ENCODE results near the gene IHH.

IHH gene

GRCh38 chr2:219041252-219041651, 19.5 kb downstream of the IHH start, which contains the start of gene CFAP65:
TSS of gene CFAP65 (minus strand) at chr2:219041516. CDS start at chr2:219039048, 2,468 bp downstream.
- DNase-seq (ENCODE audit: low spot score), result peak; percentile 71

DNA sequence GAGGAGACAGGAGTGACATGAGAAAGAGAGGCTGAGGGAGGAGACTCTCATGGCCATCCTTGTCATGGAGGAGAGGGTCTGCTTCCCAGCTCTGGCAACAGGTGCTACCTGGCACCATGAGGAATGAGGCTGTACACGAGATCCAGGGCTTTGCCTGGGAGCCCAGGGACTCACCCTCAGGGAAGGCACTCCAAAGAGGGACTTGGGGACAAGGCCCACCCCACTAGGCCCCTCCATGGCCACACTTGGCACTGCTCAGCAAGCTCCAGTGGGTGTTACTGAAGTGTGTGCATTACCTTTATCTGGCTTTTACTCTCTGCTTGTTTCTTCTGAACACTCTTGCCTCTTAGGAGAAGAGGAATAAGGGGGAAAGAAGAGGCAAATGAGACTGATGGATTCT, 22.1 kb downstream of the IHH start:
- DNase-seq (ENCODE audit: low spot score), result no peak

DNA sequence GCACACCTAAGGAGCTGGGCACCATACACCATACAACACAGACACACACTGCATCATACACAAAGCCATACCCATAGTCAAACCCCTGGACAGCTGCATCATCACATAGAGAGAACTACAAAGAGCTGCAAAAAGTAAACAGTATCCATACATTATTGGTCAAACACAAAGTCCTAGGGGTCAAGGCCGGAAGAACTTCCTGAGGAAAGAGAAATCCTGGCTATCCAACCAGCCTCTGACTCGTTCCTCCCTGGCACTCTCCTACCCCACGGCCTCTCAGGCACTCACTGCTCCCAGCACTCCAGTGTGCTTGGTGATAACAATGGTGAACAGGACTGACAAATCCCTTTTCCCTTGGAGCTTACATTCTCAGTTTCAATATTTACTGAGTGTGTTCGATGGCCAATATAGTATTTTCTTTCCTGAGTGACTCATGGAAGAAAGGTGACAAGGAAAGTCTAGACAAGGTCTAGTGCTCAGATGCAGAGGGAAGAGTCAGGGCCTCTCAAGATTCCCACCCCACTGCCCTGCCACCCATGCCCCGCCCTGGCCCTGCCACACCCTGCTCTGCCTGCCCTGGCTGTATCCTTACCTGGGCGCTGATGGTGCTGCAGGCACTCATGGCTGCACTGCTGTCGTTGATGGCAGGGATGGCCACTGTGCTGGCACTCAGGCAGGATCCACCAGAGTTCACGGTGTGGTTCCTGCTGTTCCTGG, 22.8 kb downstream of the IHH start:
- DNase-seq (ENCODE audit: low spot score), result no peak

DNA sequence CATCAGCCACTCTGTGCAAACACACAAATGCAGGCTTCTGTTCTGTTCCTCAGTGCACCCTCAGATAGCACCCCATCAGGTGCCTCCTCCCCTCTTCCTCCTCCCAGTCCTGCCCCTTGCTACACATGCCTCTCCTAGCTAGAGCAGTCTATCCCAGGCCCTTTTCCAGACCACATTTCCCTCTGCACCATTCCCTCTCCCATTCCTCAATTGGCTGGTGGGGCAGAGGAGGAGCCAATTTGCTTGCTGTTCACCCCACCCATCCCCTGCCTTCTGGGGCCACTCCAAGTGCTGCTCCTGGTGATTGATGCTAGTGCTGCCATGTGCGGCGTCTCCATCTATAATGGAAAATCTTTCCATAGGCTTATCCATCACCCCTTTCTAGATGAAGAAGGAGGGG, 24.8 kb downstream of the IHH start:
- no peak for DNase-seq (ENCODE audit: low spot score)

- DNase-seq (ENCODE audit: low spot score), result no peak
These were observed 25.9 kb downstream of the IHH start for GRCh38 chr2:219034823-219035222.

DNA sequence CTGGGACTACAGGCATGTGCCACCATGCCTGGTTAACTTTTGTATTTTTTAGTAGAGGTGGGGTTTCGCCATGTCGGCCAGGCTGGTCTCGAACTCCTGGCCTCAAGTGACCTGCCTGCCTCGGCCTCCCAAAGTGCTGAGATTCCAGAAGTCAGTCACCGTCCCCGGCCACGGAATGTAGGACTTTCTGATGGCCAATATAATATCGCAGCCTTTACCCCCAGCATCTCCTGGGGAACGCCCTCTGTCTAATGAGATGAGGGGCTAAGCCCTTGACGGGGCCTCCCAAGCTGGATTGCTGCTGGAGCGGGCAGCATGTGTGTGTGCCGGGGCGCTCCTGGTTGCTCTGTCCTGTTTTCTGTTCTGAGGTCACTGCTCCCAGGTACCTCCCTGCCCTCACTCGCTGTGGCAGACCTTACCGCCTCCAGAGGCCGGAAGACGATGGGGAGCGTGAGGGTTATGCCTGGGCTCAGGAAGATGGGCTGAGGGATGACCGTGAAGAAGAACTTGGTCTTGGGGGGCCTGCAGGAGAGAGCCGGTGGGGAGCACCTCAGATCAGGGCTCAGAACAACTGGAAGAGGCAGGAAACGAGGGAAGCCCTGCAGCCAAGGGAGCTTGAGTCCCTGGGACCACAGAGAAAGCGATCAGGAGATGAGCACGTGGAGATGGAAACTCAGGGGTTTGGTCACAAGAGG, 28.5 kb downstream of the IHH start:
- DNase-seq (ENCODE audit: low spot score), result no peak

DNA sequence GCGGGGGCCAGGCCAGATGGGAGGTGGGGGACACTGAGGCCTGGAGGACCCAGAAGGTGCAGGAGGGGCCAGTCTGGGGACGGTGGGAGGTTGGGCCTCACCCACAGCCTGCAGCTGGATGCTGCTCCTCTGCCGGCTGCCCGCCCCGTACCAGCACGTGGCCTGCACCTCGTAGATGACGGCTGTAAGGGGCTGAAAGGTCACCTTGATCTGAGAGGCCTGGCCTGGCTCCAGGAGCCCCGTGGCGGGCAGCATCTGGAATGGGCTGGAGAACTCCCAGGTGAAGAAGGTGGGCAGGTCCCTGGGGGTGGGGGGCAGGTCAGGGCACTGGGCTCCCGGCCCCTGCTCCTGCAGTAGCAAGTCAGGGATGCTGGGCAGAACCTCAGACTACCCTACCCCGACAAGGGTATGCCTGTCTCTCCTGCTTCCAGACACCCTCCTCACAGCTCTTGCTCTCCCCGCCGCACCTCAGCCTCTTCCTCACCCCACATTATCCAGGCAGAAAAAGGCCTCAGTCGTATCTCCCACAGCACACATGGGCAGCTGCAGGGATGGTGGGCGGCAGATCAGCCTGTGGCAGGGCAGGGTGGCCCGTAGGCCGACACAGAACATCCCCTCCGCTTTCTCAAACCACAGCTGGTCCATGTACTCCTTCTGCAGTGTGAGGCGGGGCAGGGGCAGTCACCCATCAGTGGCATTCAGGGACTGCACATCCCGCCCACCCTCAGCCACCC, 29.5 kb downstream of the IHH start:
- no peak for DNase-seq (ENCODE audit: low spot score)

DNA sequence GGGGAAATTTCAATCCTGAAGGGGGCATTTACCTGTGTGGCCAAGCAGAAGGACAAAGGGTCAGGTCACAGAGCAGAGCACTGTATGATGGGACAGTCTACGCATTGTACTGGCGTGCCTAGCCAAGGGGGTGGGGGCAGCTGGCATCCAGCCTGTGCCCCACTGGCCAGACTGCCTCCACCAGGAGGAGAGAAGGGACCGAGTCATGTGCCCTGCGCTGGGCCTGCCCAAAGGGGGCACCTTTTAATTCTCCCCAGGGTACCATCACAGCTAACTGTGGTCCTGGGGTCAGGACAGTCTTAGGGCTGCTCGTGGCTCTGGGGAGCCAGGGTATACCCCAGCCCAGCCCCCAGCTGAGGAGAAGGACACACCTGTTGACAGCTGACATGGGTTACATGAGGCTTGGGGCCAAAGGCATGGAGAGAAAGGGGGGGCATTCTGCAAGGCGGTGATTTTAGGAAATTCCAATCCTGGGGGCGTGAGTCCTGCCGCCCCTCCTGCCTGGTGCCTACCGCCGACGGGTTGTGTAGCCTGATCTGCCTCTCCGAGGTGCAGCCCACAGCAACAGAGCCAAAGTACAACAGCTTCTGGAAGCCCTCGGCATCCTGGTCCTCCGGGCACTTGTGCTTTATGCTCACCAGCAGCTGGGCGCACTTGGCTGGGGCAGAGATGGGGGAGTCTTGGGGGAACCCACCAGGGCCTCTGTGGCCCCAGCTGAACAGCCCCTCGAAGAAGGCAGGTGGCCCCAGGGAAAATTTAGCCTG, 30.4 kb downstream of the IHH start:
- DNase-seq (ENCODE audit: low spot score), result no peak

DNA sequence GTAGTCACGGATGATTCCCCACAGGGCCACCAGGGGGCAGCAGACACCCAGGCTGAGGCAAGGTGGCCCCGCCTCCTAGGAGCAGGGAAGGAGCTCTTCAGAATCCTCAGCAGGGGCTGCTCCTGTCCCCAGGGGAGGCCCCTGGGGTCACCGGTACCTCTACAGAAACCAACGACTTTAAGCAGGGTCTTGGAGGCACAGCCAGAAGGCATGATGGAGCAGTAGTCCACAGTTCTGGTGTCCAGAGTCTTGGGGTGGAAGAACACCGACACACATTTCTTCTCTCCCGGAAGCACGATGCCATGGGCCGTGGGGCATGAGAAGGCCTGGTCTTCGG, 30.9 kb downstream of the IHH start:
- peak; percentile 92 for DNase-seq (ENCODE audit: low spot score)

DNA sequence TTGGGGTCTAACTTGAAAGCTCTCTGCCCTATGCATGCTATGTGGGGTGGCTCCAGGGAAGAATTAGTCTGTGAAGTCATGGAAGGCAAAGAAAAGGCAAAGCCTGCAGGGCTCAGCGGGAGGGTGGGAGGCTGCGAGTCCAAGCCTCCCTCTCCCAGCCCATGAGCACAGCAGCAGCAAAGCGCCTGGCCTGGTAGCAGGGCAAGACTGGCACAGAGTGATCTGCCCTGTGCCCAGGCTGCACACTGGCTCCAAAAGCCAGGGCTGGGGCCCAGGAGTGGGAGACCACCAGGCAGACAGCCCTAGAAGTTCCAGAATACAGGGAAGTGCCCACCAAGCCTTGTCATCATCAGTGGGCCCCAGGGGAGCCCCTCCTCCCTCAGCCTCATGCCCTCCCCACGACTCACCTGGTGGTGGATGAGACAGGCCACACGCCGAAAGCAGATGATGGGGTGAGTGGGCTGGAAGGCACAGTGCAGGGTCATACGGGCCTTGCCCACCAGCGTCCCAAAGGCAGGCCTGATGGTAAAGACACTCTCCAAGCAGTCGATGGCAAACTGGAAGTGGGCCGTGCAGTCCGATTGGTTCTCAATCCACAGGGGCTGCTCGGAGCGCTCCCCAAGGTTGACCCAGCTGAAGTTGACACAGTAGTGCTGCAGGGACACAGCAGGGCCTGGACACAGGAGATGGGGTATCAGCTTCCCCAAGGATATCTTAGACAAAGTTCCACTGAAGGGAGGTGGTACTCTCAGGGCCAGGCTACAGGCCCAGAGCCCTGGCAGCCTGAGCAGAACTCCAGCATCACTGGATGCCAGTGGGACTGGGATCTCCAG, 31.5 kb downstream of the IHH start:
- no peak for DNase-seq (ENCODE audit: low spot score)

GRCh38 chr2:219028141-219028540, 32.6 kb downstream of the IHH start:
- DNase-seq (ENCODE audit: low spot score), result no peak

GRCh38 chr2:219027511-219028055, 33.1 kb downstream of the IHH start:
- DNase-seq (ENCODE audit: low spot score), result no peak

- DNase-seq (ENCODE audit: low spot score), result no peak
These were observed 33.8 kb downstream of the IHH start for GRCh38 chr2:219026946-219027345.

- peak; percentile 53 for DNase-seq (ENCODE audit: low spot score)
These were observed 34.8 kb downstream of the IHH start for GRCh38 chr2:219025637-219026585.

GRCh38 chr2:219024059-219024458, 36.7 kb downstream of the IHH start:
- DNase-seq (ENCODE audit: low spot score), result no peak

DNA sequence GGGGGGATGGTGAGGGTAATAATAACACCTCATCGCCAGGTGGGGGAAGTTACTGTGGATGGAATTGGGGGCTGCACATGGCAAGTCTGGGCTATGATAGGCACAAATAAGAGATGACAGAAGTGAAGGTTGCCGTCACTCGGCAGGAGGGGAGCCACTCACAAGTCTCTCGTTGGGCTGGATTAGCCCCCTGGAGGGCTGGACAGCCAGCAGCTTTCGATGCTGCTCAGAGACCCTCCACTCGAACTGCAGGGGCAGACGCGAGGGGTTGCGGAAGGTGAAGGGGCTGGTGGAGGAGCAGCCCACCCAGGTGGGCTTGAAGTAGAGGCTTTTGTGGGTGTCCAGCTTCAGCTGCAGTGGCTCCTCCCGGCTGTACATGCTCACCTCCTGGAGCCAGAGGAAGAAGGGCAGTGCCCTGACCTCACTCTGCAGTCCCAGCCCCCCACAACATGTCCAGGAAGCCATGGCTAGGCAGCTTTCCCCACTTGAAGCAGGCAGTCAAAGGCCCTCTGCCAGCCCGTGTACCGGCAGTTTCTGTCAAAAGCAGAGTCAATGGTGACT, 37.6 kb downstream of the IHH start:
- DNase-seq (ENCODE audit: low spot score), result no peak

GRCh38 chr2:219022616-219023015, 38.1 kb downstream of the IHH start:
- DNase-seq (ENCODE audit: low spot score), result no peak

DNA sequence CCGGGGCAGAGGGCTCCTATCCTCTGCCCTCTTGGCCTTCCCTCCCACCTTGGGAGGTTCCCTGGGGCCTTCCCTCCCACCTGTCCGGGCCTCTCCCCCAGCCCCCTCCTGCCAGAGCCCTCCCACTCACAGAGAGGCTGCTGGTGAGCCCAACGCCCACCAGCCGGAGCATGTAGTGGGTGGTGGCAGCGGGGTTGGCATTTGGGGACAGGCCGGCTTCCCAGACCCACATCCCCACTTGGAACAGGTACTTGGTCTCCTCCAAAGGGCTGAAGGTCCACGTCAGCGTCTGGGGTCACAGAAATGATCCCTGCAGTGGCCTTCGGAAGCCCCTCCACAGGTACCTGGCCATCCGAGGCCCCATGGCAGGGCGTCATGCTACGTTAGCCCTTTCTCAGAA, 38.7 kb downstream of the IHH start:
- no peak for DNase-seq (ENCODE audit: low spot score)

- no peak for DNase-seq (ENCODE audit: low spot score)
These were observed 39.1 kb downstream of the IHH start for GRCh38 chr2:219021591-219021990.

Data from AG20443 (cell line).